Measurements from ENCODE around the gene NR2F6.

Gene NR2F6

GRCh38 chr19:17229890-17230289 is 15.8 kb downstream of the NR2F6 start:
- TF ChIP-seq BHLHE40 (IDR thresholded peaks at IDR 0.05; ENCODE audit: borderline replicate concordance), result no peak
- TF ChIP-seq TARDBP (IDR thresholded peaks at IDR 0.05), result no peak
- TF ChIP-seq LEF1 (IDR thresholded peaks at IDR 0.05; ENCODE audit: borderline replicate concordance), result no peak
- TF ChIP-seq PKNOX1 (IDR thresholded peaks at IDR 0.05), result no peak
- no peak for TF ChIP-seq L3MBTL2 (conservative IDR thresholded peaks at IDR 0.05)
- TF ChIP-seq CTBP1 (IDR thresholded peaks at IDR 0.05; ENCODE audit: borderline replicate concordance), result no peak
- TF ChIP-seq FOXM1 (IDR thresholded peaks at IDR 0.05; ENCODE audit: borderline replicate concordance), result no peak
- no peak for TF ChIP-seq HDGF (IDR thresholded peaks at IDR 0.05; ENCODE audit: borderline replicate concordance)
- TF ChIP-seq NFRKB (IDR thresholded peaks at IDR 0.05), result no peak
- no peak for TF ChIP-seq SP1 (IDR thresholded peaks at IDR 0.05)
- no peak for TF ChIP-seq SUZ12 (IDR thresholded peaks at IDR 0.05)
- no peak for TF ChIP-seq ZNF384 (IDR thresholded peaks at IDR 0.05)
- DNase-seq (ENCODE audit: extremely low spot score), result no peak
- CTCF ChIA-PET, result no interaction called here
- POLR2A ChIA-PET, result interaction anchor here (2.8 kb wide), 1 partner anchor 15 kb away, joined by 9 read pairs; the partner anchor contains the start of gene USE1

- TF ChIP-seq FOXM1 (IDR thresholded peaks at IDR 0.05; ENCODE audit: borderline replicate concordance), result no peak
- no peak for TF ChIP-seq NFRKB (IDR thresholded peaks at IDR 0.05)
- no peak for TF ChIP-seq BHLHE40 (IDR thresholded peaks at IDR 0.05; ENCODE audit: borderline replicate concordance)
- no peak for TF ChIP-seq ARNT (IDR thresholded peaks at IDR 0.05)
- no peak for TF ChIP-seq CTBP1 (IDR thresholded peaks at IDR 0.05; ENCODE audit: borderline replicate concordance)
- TF ChIP-seq TARDBP (IDR thresholded peaks at IDR 0.05), result no peak
- no peak for TF ChIP-seq L3MBTL2 (conservative IDR thresholded peaks at IDR 0.05)
- TF ChIP-seq PKNOX1 (IDR thresholded peaks at IDR 0.05), result no peak
- TF ChIP-seq FOXA1 (IDR thresholded peaks at IDR 0.05), result no peak
- TF ChIP-seq SUZ12 (IDR thresholded peaks at IDR 0.05), result no peak
- TF ChIP-seq ELF4 (IDR thresholded peaks at IDR 0.05), result no peak
- ChIA-PET POLR2A (interaction anchor here (1.7 to 6.0 kb wide), 3 partner anchors 8 to 13 kb away, joined by 5 to 72 read pairs (median 44); partner anchors contain the start of gene USE1), CTCF (interaction anchor here (0.6 to 0.9 kb wide), 2 partner anchors 9 to 13 kb away, joined by 3 to 5 read pairs; partner anchors contain the start of gene USE1)
- no peak for DNase-seq (ENCODE audit: extremely low spot score)
Measured at GRCh38 chr19:17227798-17228367, 17.8 kb downstream of the NR2F6 start.

DNA sequence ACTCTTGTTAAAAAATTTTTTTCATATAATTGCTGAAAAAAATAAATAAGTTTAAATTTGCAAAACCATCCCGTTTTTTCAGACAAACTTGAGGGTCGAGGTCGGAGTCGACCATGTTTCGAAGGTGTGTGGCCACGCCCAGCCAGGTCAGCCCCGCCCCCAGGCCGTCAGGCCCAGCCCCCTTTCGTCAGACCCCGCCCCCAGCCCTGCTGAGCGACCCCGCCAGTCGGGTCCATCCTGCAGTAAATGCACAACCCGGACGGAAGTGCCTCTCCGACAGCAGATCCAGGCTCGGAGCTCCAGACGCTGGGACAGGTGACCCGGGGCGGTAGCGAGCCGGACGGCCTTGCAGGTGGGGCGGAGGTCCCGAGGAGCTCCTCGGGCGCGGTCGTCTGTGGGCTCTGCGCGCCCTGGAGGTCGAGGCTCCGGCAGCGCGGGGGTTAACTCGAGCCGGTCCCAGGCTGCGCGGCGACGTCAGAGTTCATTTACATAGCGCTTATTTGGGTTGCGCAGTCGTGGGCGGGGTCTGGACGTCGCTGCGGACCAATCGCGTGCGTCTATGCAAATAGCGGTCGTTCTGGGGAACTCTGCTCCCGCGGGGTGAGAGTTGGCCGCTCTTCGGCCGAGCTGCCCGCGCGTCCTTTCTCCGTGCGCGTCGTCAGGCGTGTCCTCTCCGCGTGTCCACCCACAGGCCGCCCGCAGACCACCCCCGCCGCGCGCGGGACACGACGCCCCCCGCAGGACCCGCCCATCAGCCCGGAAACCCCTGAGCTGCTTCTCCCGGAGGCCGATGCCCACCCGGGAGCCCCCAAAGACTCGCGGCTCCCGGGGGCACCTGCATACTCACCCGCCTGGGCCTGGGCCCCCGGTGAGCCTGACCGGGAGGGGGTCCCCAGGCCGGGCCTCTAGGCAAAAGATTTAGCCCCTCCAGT is 19.5 kb downstream of the NR2F6 start, which contains the start of gene OCEL1:
Gene OCEL1 (plus strand): TSS at position 225 of the 932 bp plus-strand sequence. CDS start 22 bp downstream, at position 247.
- POLR2A ChIA-PET, result interaction anchor here (0.6 to 6.0 kb wide), 14 partner anchors 9 to 154 kb away, joined by 3 to 72 read pairs (median 4); partner anchors contain the start of genes MRPL34 and USE1
- TF ChIP-seq ZNF384 (IDR thresholded peaks at IDR 0.05), result no peak
- peak; percentile 61 for TF ChIP-seq L3MBTL2 (conservative IDR thresholded peaks at IDR 0.05)
- CTCF ChIA-PET, result interaction anchor here (1.7 kb wide), 1 partner anchor 9 kb away, joined by 11 read pairs; no protein-coding TSS in a partner anchor

DNA sequence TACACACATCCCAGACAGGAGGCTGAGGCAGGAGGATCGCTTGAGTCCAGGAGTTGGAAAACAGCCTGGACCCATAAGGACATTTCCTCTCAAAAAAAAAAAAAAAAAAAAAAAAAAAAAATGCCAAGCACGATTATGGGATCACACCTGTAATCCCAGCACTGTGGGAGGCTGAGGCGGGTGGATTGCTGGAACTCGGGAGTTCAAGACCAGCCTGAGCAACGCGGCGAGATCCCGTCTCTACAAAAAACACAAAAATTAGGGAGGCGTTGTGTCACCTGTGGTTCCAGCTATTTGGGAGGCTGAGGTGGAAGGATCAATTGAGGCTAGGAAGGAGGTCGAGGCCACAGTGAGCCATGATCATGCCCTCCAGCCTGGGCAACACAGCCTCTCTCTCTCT is 20.7 kb downstream of the NR2F6 start:
- POLR2A ChIA-PET, result interaction anchor here (0.5 to 6.0 kb wide), 6 partner anchors 9 to 804 kb away, joined by 3 to 72 read pairs (median 4); partner anchors contain the start of gene USE1

More for the DNA sequence above, 19.5 kb downstream of the NR2F6 start, which contains the start of gene OCEL1:
- peak; percentile 93 for DNase-seq (ENCODE audit: extremely low spot score)

GRCh38 chr19:17220207-17220758 is 25.4 kb downstream of the NR2F6 start:
- ChIA-PET POLR2A (no interaction called here), CTCF (interaction anchor here (0.6 kb wide), 1 partner anchor 28 kb away, joined by 5 read pairs; no protein-coding TSS in a partner anchor)
- DNase-seq (ENCODE audit: extremely low spot score), result no peak
- no peak for TF ChIP-seq L3MBTL2 (conservative IDR thresholded peaks at IDR 0.05)
- no peak for TF ChIP-seq LEF1 (IDR thresholded peaks at IDR 0.05; ENCODE audit: borderline replicate concordance)
- no peak for TF ChIP-seq BHLHE40 (IDR thresholded peaks at IDR 0.05; ENCODE audit: borderline replicate concordance)
- TF ChIP-seq FOXK2 (IDR thresholded peaks at IDR 0.05), result no peak
- no peak for TF ChIP-seq ARNT (IDR thresholded peaks at IDR 0.05)
- no peak for TF ChIP-seq FOXA1 (IDR thresholded peaks at IDR 0.05)
- TF ChIP-seq ZNF384 (IDR thresholded peaks at IDR 0.05), result no peak
- TF ChIP-seq PKNOX1 (IDR thresholded peaks at IDR 0.05), result no peak
- no peak for TF ChIP-seq ELF4 (IDR thresholded peaks at IDR 0.05)
- no peak for TF ChIP-seq HDGF (IDR thresholded peaks at IDR 0.05; ENCODE audit: borderline replicate concordance)
- TF ChIP-seq FOXM1 (IDR thresholded peaks at IDR 0.05; ENCODE audit: borderline replicate concordance), result no peak
- TF ChIP-seq SP1 (IDR thresholded peaks at IDR 0.05), result no peak
- TF ChIP-seq NFRKB (IDR thresholded peaks at IDR 0.05), result no peak

More for the DNA sequence above, 20.7 kb downstream of the NR2F6 start:
- CTCF ChIA-PET, result interaction anchor here (1.7 kb wide), 1 partner anchor 10 kb away, joined by 11 read pairs; no protein-coding TSS in a partner anchor
- TF ChIP-seq ARNT (IDR thresholded peaks at IDR 0.05), result no peak
- peak; percentile 67; the same call in 1 of the 2 replicates for TF ChIP-seq ZNF384 (IDR thresholded peaks at IDR 0.05)
- no peak for DNase-seq (ENCODE audit: extremely low spot score)

Measured in HEK293T (cell line).